Endothelial cell of umbilical vein (primary cell): ENCODE data around the gene HDAC10. TPM values are rescaled to one million over a fixed set of nuclear protein-coding genes. Genes with fewer than 3 reads are reported as not detected.

ENCODE experiments used
- BruUV-seq: library from RNA; stranded (reverse); fragments of 400-500 nt; replicated peaks from 2 replicates; lab custom pipeline; 2021; lab: Mats Ljungman, UMichigan
- CTCF ChIA-PET: fragments of 300-600, 350-600 bp; sonication (Branson Sonifier 250); formaldehyde crosslinking; loops from one replicate; lab custom pipeline; 2021; ENCODE audit warnings: antibody characterized with exemption, inconsistent platforms; lab: Charles Lee
- POLR2A ChIA-PET: fragments of 300-600, 350-600 bp; sonication (Branson Sonifier 250); formaldehyde crosslinking; loops from one replicate; lab custom pipeline; 2021; ENCODE audit warnings: antibody characterized with exemption, inconsistent platforms; lab: Charles Lee
- DNase-seq: peaks from one replicate; pipeline ENCODE4 v3.0.0-alpha.2; 2011; ENCODE audit warnings: low read depth, low spot score
- FAIRE-seq: peaks from 2 replicates; lab custom pipeline; 2011; peaks lifted over from hg19 to GRCh38; lab: Jason Lieb, UNC
- H2AFZ ChIP-seq: 2 replicates; pipeline ENCODE4 v1.6.0; 2012; ENCODE audit warnings: low read depth, low read length, control low read depth, inconsistent platforms
- H3K27ac ChIP-seq: 2 replicates; pipeline ENCODE4 v1.5.1; 2011; ENCODE audit warnings: low read depth, mild to moderate bottlenecking, control low read depth, low read length, moderate library complexity; ENCODE audit not compliant: insufficient read depth
- H3K27me3 ChIP-seq, 2 experiments: 2 replicates each; pipeline versions ENCODE4 v1.6.0 to v1.6.1; 2011; ENCODE audit warnings: low read length in 2 of 2, mixed read lengths in 1 of 2; ENCODE audit not compliant: control insufficient read depth in 2 of 2, insufficient read depth in 2 of 2
- H3K36me3 ChIP-seq, 2 experiments: 2 replicates in 1 of 2; 3 replicates in 1 of 2; pipeline ENCODE4 v1.5.1; 2011; ENCODE audit warnings: low read length in 2 of 2, mild to moderate bottlenecking in 1 of 2, moderate library complexity in 1 of 2; ENCODE audit not compliant: control insufficient read depth in 2 of 2, insufficient read depth in 2 of 2; ENCODE audit errors: extremely low read depth in 1 of 2
- H3K4me1 ChIP-seq: 3 replicates; pipeline ENCODE4 v1.5.1; 2011; ENCODE audit warnings: mild to moderate bottlenecking, low read length; ENCODE audit not compliant: control insufficient read depth, insufficient read depth; ENCODE audit errors: extremely low read depth
- H3K4me2 ChIP-seq: 2 replicates; pipeline ENCODE4 v1.6.1; 2011; ENCODE audit warnings: low read length, control low read depth, mixed read lengths; ENCODE audit not compliant: insufficient read depth
- H3K4me3 ChIP-seq, 3 experiments: fragments of 200-600 bp in 1 of 3; sonication (generic), shearing (Covaris generic) in 1 of 3; replicated peaks in 1 of 3; 2 replicates each; pipeline ENCODE4 v1.5.1; 2011 to 2016; ENCODE audit warnings: control low read depth in 3 of 3, low read length in 3 of 3, mild to moderate bottlenecking in 2 of 3, inconsistent platforms in 1 of 3, low read depth in 1 of 3, moderate library complexity in 1 of 3; ENCODE audit not compliant: insufficient read depth in 1 of 3
- H3K79me2 ChIP-seq: 2 replicates; pipeline ENCODE4 v1.6.0; 2012; ENCODE audit warnings: low read length, inconsistent platforms; ENCODE audit not compliant: control insufficient read depth, insufficient read depth
- H3K9ac ChIP-seq: replicated peaks from 2 replicates; pipeline ENCODE3; 2011; ENCODE audit warnings: low read length, control low read depth; ENCODE audit not compliant: insufficient read depth; ENCODE audit errors: extremely low read depth
- H3K9me1 ChIP-seq: replicated peaks from 3 replicates; pipeline ENCODE4 v1.6.0; 2011; ENCODE audit warnings: mild to moderate bottlenecking, low read length; ENCODE audit not compliant: control insufficient read depth, insufficient read depth; ENCODE audit errors: extremely low read depth
- H3K9me3 ChIP-seq: replicated peaks from 2 replicates; pipeline ENCODE4 v1.5.1; 2012; ENCODE audit warnings: low read length, inconsistent platforms; ENCODE audit not compliant: control insufficient read depth, insufficient read depth
- H4K20me1 ChIP-seq: replicated peaks from 2 replicates; pipeline ENCODE3; 2011; ENCODE audit warnings: mild to moderate bottlenecking, low read length; ENCODE audit not compliant: control insufficient read depth, insufficient read depth; ENCODE audit errors: extremely low read depth
- CTCF ChIP-seq, 2 donors: IDR thresholded peaks; 1 replicate in 1 of 2; 2 replicates in 1 of 2; pipeline ENCODE4 v1.5.1; 2011; ENCODE audit warnings: low read length in 2 of 2, mild to moderate bottlenecking in 2 of 2, moderate library complexity in 2 of 2, control low read depth in 1 of 2, inconsistent platforms in 1 of 2, low read depth in 1 of 2; ENCODE audit not compliant: insufficient read depth in 1 of 2; ENCODE audit errors: extremely low read depth in 1 of 2
- EZH2 ChIP-seq: IDR thresholded peaks from 2 replicates; pipeline ENCODE4 v1.6.1; 2012; ENCODE audit warnings: borderline replicate concordance, low read depth, mild to moderate bottlenecking, moderate library complexity, low read length, inconsistent platforms; ENCODE audit not compliant: severe bottlenecking
- FOS ChIP-seq: IDR thresholded peaks from 2 replicates; pipeline ENCODE4 v1.6.1; 2011; ENCODE audit warnings: mild to moderate bottlenecking, low read length, moderate library complexity, borderline replicate concordance; ENCODE audit not compliant: insufficient read depth
- JUN ChIP-seq: IDR thresholded peaks from 2 replicates; pipeline ENCODE4 v1.6.1; 2011; ENCODE audit warnings: borderline replicate concordance, low read depth; ENCODE audit not compliant: insufficient read length, insufficient read depth
- MAX ChIP-seq: IDR thresholded peaks from 2 replicates; pipeline ENCODE4 v1.6.1; 2011; ENCODE audit not compliant: insufficient read depth, insufficient read length
- MYC ChIP-seq: IDR thresholded peaks from one replicate; pipeline ENCODE4 v1.6.1; 2011; ENCODE audit warnings: mild to moderate bottlenecking, low read depth, low read length
- POLR2A ChIP-seq: IDR thresholded peaks from 2 replicates; pipeline ENCODE4 v1.6.1; 2012; ENCODE audit warnings: low read depth, mild to moderate bottlenecking, control low read depth, low read length
- POLR2AphosphoS5 ChIP-seq: IDR thresholded peaks from 2 replicates; pipeline ENCODE4 v1.6.1; 2012; ENCODE audit warnings: low read depth, mild to moderate bottlenecking, control low read depth, low read length, moderate library complexity; ENCODE audit not compliant: insufficient read depth
- dilution Hi-C: fragments of 300-500 bp; cut with MboI; formaldehyde crosslinking; loops from one replicate; pipeline ENCODE4 v1.15.0; 2019; ENCODE audit warnings: low sequenced_read_pairs; ENCODE audit not compliant: extremely low pct_ligation_motif_present
- intact Hi-C: fragments of 100-400 bp; cut with micrococcal nuclease; formaldehyde crosslinking; loops from one replicate; pipeline ENCODE4 v1.10.0; 2022
- polyA plus RNA-seq, 4 experiments: library from polyadenylated mRNA; depleted of rRNA in 3 of 4; stranded (reverse) in 3 of 4; unstranded in 1 of 4; fragments of >200 nt; gene quantifications; 2 replicates each; pipeline versions ENCODE4 v1.2.1 to v1.2.3, GENCODE V29; 2011 to 2012; ENCODE audit warnings: missing spikeins in 1 of 4
- total RNA-seq: library from RNA; stranded (reverse); gene quantifications from 2 replicates; pipeline ENCODE4 v1.2.3, GENCODE V29; 2021

HDAC10 gene
- total and polyA plus RNA-seq, 2 donors (not counting 3 experiments of a cell fraction or from before 2014, with no cell fraction given), result 32.6 to 47.0 TPM

GRCh38 chr22:50274771-50275170, 23.7 kb upstream of the HDAC10 start:
- DNase-seq (no peak), FAIRE-seq (no peak)
- Histone ChIP-seq H3K9me3 (no peaks in the 10 kb centered on the region), H3K4me3 (no peak overlapping the region), H3K4me2 (no peak overlapping the region), H3K4me1 (peaks cover 12% of the 10 kb centered on the region), H3K79me2 (no peaks in the 10 kb centered on the region), H3K27me3 (no peaks in the 10 kb centered on the region), H3K9me1 (no peaks in the 10 kb centered on the region), H2AFZ (no peak overlapping the region), H3K36me3 (peaks cover 19 to 40% of the 10 kb centered on the region in 2 experiments), H4K20me1 (no peaks in the 10 kb centered on the region), H3K9ac (no peak overlapping the region), H3K27ac (no peak overlapping the region)
- no TSS peak for BruUV-seq
- intact Hi-C loops (no loop called here), dilution Hi-C loops (no loop called here)
- TF ChIP-seq POLR2AphosphoS5, result no peak
- TF ChIP-seq MAX, result no peak
- TF ChIP-seq JUN, result no peak
- TF ChIP-seq CTCF (IDR thresholded peaks at IDR 0.05; ENCODE audit: extremely low read depth in 1 of 2, insufficient read depth in 1 of 2, low read depth in 1 of 2, low read length in 2 of 2), result no peak
- no peak for TF ChIP-seq FOS
- TF ChIP-seq POLR2A, result no peak
- no peak for TF ChIP-seq EZH2
- no peak for TF ChIP-seq MYC
- CTCF ChIA-PET, result interaction anchor here (3.1 kb wide), 1 partner anchor 52 kb away, joined by 36 read pairs; the partner anchor contains the start of gene DENND6B
- POLR2A ChIA-PET, result no interaction called here
